OCI-LY3 (cell line): Measurements from ENCODE around the gene F12.
"Not testable (repeated sequence)": the region's sequence is repeated elsewhere in the genome, so short reads cannot be mapped to it uniquely, and the experiment has no call there.

Experiments
- H2AFZ ChIP-seq: fragments of 200-600, 300-600 bp; shearing (Covaris generic); 2 replicates; pipeline ENCODE4 v1.6.0; 2014; ENCODE audit warnings: antibody characterized with exemption, low read depth, low read length
- H3K27ac ChIP-seq: fragments of 200-600, 300-600 bp; sonication (generic); 2 replicates; pipeline ENCODE4 v1.5.1; 2014; ENCODE audit warnings: mild to moderate bottlenecking, low read length, moderate library complexity, mixed read lengths
- H3K27me3 ChIP-seq: fragments of 200-600, 300-600 bp; sonication (generic); 2 replicates; pipeline ENCODE4 v1.6.1; 2014; ENCODE audit warnings: low read depth, low read length, mixed read lengths
- H3K36me3 ChIP-seq: fragments of 200-600, 300-600 bp; sonication (generic); replicated peaks from 2 replicates; pipeline ENCODE3; 2014; ENCODE audit warnings: low read depth, low read length, mixed read lengths
- H3K4me1 ChIP-seq: fragments of 300-600, 200-600 bp; sonication (generic); 2 replicates; pipeline ENCODE4 v1.6.1; 2014; ENCODE audit warnings: low read length, mixed read lengths
- H3K4me2 ChIP-seq: fragments of 200-600, 300-600 bp; sonication (generic); 2 replicates; pipeline ENCODE4 v1.6.1; 2014; ENCODE audit warnings: low read length, mixed read lengths
- H3K4me3 ChIP-seq: fragments of 300-600, 200-600 bp; sonication (generic); 2 replicates; pipeline ENCODE4 v1.5.1; 2014; ENCODE audit warnings: antibody characterized with exemption, mild to moderate bottlenecking, low read length, moderate library complexity
- H3K79me2 ChIP-seq: fragments of 300-600, 200-600 bp; shearing (Covaris generic); 2 replicates; pipeline ENCODE4 v1.6.1; 2014; ENCODE audit warnings: mild to moderate bottlenecking, low read length, mixed read lengths
- H3K9ac ChIP-seq: fragments of 300-600, 200-600 bp; shearing (Covaris generic); 2 replicates; pipeline ENCODE4 v1.6.0; 2014; ENCODE audit warnings: mild to moderate bottlenecking, low read length, moderate library complexity
- H3K9me3 ChIP-seq: fragments of 200-600, 300-600 bp; shearing (Covaris generic); 2 replicates; pipeline ENCODE4 v1.6.1; 2014; ENCODE audit warnings: low read length, mixed read lengths; ENCODE audit not compliant: insufficient read depth
- H4K20me1 ChIP-seq: fragments of 200-600, 300-600 bp; sonication (generic); 2 replicates; pipeline ENCODE4 v1.6.1; 2016; ENCODE audit warnings: low read length, mixed read lengths; ENCODE audit not compliant: insufficient read depth
- CTCF ChIP-seq: fragments of 200-600, 300-600 bp; sonication (generic); IDR thresholded peaks from 2 replicates; pipeline ENCODE4 v1.5.1; 2014; ENCODE audit warnings: antibody characterized with exemption, low read length, low read depth
- EZH2phosphoT487 ChIP-seq: fragments of 200-600 bp; shearing (Covaris generic); IDR thresholded peaks from 2 replicates; pipeline ENCODE4 v1.6.1; 2018; ENCODE audit warnings: antibody characterized with exemption, mixed run types, low read depth

Gene F12

GRCh38 chr5:177380805-177381126, 28.6 kb downstream of the F12 start:
- H3K4me1 ChIP-seq, result no peaks in the 10 kb centered on the region

GRCh38 chr5:177378884-177379883, 30.2 kb downstream of the F12 start:
- Histone ChIP-seq H3K36me3 (no peaks in the 10 kb centered on the region), H2AFZ (no peak overlapping the region), H3K79me2 (no peaks in the 10 kb centered on the region), H3K27me3 (peaks cover 14% of the 10 kb centered on the region), H3K9ac (no peak overlapping the region), H4K20me1 (no peaks in the 10 kb centered on the region), H3K4me1 (no peaks in the 10 kb centered on the region), H3K27ac (no peak overlapping the region), H3K9me3 (no peaks in the 10 kb centered on the region), H3K4me2 (no peak overlapping the region), H3K4me3 (no peak overlapping the region)
- no peak for TF ChIP-seq EZH2phosphoT487
- TF ChIP-seq CTCF, result no peak

More at GRCh38 chr5:177380805-177381126, 28.6 kb downstream of the F12 start:
- no peaks in the 10 kb centered on the region for H3K36me3 ChIP-seq
- no peaks in the 10 kb centered on the region for H3K9me3 ChIP-seq
- H3K4me3 ChIP-seq, result no peak overlapping the region
- H3K4me2 ChIP-seq, result no peak overlapping the region
- no peak overlapping the region for H3K27ac ChIP-seq
- no peak overlapping the region for H3K9ac ChIP-seq
- TF ChIP-seq CTCF, result no peak
- no peak for TF ChIP-seq EZH2phosphoT487
- H4K20me1 ChIP-seq, result no peaks in the 10 kb centered on the region
- H2AFZ ChIP-seq, result no peak overlapping the region
- no peaks in the 10 kb centered on the region for H3K79me2 ChIP-seq
- peaks cover 24% of the 10 kb centered on the region for H3K27me3 ChIP-seq

- Histone ChIP-seq H3K27me3 (peaks cover 4% of the 10 kb centered on the region), H2AFZ (no peak overlapping the region), H3K4me2 (no peak overlapping the region), H3K9me3 (no peaks in the 10 kb centered on the region), H4K20me1 (no peaks in the 10 kb centered on the region), H3K4me1 (no peaks in the 10 kb centered on the region), H3K36me3 (no peaks in the 10 kb centered on the region), H3K4me3 (no peak overlapping the region), H3K79me2 (no peaks in the 10 kb centered on the region), H3K9ac (no peak overlapping the region), H3K27ac (no peak overlapping the region)
- TF ChIP-seq CTCF, result no peak
- no peak for TF ChIP-seq EZH2phosphoT487
Measured at GRCh38 chr5:177377851-177378776, 31.2 kb downstream of the F12 start.

- no peak overlapping the region for H3K4me2 ChIP-seq
- H2AFZ ChIP-seq, result no peak overlapping the region
- no peaks in the 10 kb centered on the region for H3K9me3 ChIP-seq
- H3K79me2 ChIP-seq, result no peaks in the 10 kb centered on the region
- H3K9ac ChIP-seq, result no peak overlapping the region
- no peaks in the 10 kb centered on the region for H3K27me3 ChIP-seq
- TF ChIP-seq CTCF (no peak), EZH2phosphoT487 (no peak)
- H4K20me1 ChIP-seq, result no peaks in the 10 kb centered on the region
- H3K4me1 ChIP-seq, result peaks cover 10% of the 10 kb centered on the region
- no peaks in the 10 kb centered on the region for H3K36me3 ChIP-seq
- no peak overlapping the region for H3K4me3 ChIP-seq
- H3K27ac ChIP-seq, result no peak overlapping the region
Measured at GRCh38 chr5:177376107-177376506, 33.3 kb downstream of the F12 start.

- not testable (repeated sequence) for H3K79me2 ChIP-seq, H3K9ac ChIP-seq, H3K9me3 ChIP-seq, H3K27me3 ChIP-seq, H3K4me2 ChIP-seq, H2AFZ ChIP-seq, H3K27ac ChIP-seq, H4K20me1 ChIP-seq, H3K4me3 ChIP-seq, H3K36me3 ChIP-seq
- H3K4me1 ChIP-seq, result peaks cover 10% of the 10 kb centered on the region
Measured at GRCh38 chr5:177375516-177375915, 33.8 kb downstream of the F12 start.
